CD4-positive, alpha-beta T cell (primary cell): ENCODE measurements around the gene CPLX3. TPM values are rescaled to one million over a fixed set of nuclear protein-coding genes. Genes with fewer than 3 reads are reported as not detected.

Source experiments
- ATAC-seq: fragments of 200-7000 bp; cut with Tn5 transposase; one replicate; pipeline ENCODE4 v1.10.0; 2022; ENCODE audit warnings: mild to moderate bottlenecking; ENCODE audit not compliant: poor library complexity
- CTCF ChIA-PET: fragments of 350-600 bp; sonication (Branson Sonifier 250); formaldehyde crosslinking; loops from one replicate; lab custom pipeline; 2021; ENCODE audit warnings: antibody characterized with exemption, inconsistent platforms; lab: Charles Lee
- POLR2A ChIA-PET: fragments of 350-600 bp; sonication (Branson Sonifier 250); formaldehyde crosslinking; loops from one replicate; lab custom pipeline; 2021; ENCODE audit warnings: antibody characterized with exemption, inconsistent platforms; lab: Charles Lee
- DNase-seq, 14 experiments: peaks; one replicate each; pipeline ENCODE4 v3.0.0-alpha.2; 2013 to 2020; ENCODE audit warnings: mixed read lengths in 2 of 14
- H3K27ac ChIP-seq, 2 donors: one replicate each; pipeline versions ENCODE4 v1.5.1 to v1.7.0; 2013; ENCODE audit warnings: low read length in 2 of 2, low read depth in 1 of 2, mild to moderate bottlenecking in 1 of 2
- H3K27me3 ChIP-seq, 2 experiments: 1 replicate in 1 of 2; 2 replicates in 1 of 2; pipeline versions ENCODE4 v1.6.1 to v1.7.0; 2013; ENCODE audit warnings: low read length in 2 of 2, control low read depth in 1 of 2, mild to moderate bottlenecking in 1 of 2, moderate library complexity in 1 of 2; ENCODE audit not compliant: insufficient read depth in 2 of 2, control insufficient read depth in 1 of 2
- H3K36me3 ChIP-seq: one replicate; pipeline ENCODE4 v1.6.1; 2013; ENCODE audit warnings: low read length, control low read depth; ENCODE audit not compliant: insufficient read depth
- H3K4me1 ChIP-seq: one replicate; pipeline ENCODE4 v1.6.1; 2013; ENCODE audit warnings: low read length, control low read depth; ENCODE audit not compliant: insufficient read depth
- H3K4me3 ChIP-seq: one replicate; pipeline ENCODE4 v1.5.1; 2013; ENCODE audit warnings: mild to moderate bottlenecking, low read length, moderate library complexity
- H3K9me3 ChIP-seq, 2 experiments: 1 replicate in 1 of 2; 2 replicates in 1 of 2; pipeline versions ENCODE4 v1.6.1 to v1.7.0; 2013; ENCODE audit warnings: low read length in 2 of 2, mild to moderate bottlenecking in 2 of 2, control low read depth in 1 of 2, moderate library complexity in 1 of 2; ENCODE audit not compliant: control insufficient read depth in 1 of 2, insufficient read depth in 1 of 2
- H3K27ac Mint-ChIP-seq: one replicate; pipeline ENCODE4 v1.8.0; 2020; ENCODE audit warnings: mixed read lengths
- H3K27me3 Mint-ChIP-seq: one replicate; pipeline ENCODE4 v1.8.0; 2021; ENCODE audit warnings: mixed read lengths
- H3K36me3 Mint-ChIP-seq: one replicate; pipeline ENCODE4 v1.8.0; 2021; ENCODE audit warnings: low read depth, mixed read lengths
- H3K4me1 Mint-ChIP-seq: one replicate; pipeline ENCODE4 v1.8.0; 2021; ENCODE audit warnings: low read depth, mixed read lengths
- H3K4me3 Mint-ChIP-seq: one replicate; pipeline ENCODE4 v1.8.0; 2020; ENCODE audit warnings: mild to moderate bottlenecking, mixed read lengths
- H3K9me3 Mint-ChIP-seq: one replicate; pipeline ENCODE4 v1.8.0; 2020; ENCODE audit warnings: mixed read lengths
- intact Hi-C, 2 experiments: fragments of 100-400 bp; cut with DNase I in 1 of 2; cut with micrococcal nuclease in 1 of 2; formaldehyde crosslinking; loops; one replicate each; pipeline versions ENCODE4 v1.15.1 to v1.9.0; 2023 to 2025; cut with DNase I, micrococcal nuclease
- total RNA-seq, 174 experiments: library from RNA in 2 of 174; stranded (reverse) in 2 of 174; gene quantifications; one replicate each; pipeline ENCODE4 v1.2.3 and lab custom pipeline; 2021 to 2026
- TF ChIP-seq, protein P1 (sequence below): fragments of 200-600 bp; IDR thresholded peaks from one replicate; pipeline ENCODE4 v1.8.0; 2022; ENCODE audit warnings: antibody characterized with exemption, mild to moderate bottlenecking

The CPLX3 gene
- total RNA-seq, 2 experiments from 2014 or later: 0.16 to 0.53 TPM

DNA sequence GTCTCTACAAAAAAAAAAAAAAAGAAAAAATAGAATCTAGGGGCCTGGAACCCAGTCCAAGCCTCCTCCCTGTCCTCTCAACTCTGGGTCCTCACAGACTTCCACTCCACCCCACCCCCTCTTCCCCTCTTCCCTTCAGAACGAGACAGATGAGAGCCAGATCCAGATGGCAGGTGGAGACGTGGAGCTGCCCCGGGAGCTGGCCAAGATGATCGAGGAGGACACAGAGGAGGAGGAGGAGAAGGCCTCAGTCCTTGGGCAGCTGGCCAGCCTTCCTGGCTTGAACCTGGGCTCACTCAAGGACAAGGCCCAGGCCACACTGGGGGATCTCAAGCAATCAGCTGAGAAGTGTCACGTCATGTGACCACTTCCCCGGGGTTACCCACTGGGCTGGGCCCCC lies 3.6 kb downstream of the CPLX3 start:
- ChIA-PET POLR2A (no interaction called here), CTCF (no interaction called here)
- Mint-ChIP-seq H3K27me3 (peaks cover 28% of the 10 kb centered on the region), H3K36me3 (no peaks in the 10 kb centered on the region), H3K9me3 (no peaks in the 10 kb centered on the region), H3K4me1 (no peaks in the 10 kb centered on the region), H3K4me3 (no peak overlapping the region), H3K27ac (no peak overlapping the region)
- no peak for ATAC-seq
- TF ChIP-seq, protein P1, sequence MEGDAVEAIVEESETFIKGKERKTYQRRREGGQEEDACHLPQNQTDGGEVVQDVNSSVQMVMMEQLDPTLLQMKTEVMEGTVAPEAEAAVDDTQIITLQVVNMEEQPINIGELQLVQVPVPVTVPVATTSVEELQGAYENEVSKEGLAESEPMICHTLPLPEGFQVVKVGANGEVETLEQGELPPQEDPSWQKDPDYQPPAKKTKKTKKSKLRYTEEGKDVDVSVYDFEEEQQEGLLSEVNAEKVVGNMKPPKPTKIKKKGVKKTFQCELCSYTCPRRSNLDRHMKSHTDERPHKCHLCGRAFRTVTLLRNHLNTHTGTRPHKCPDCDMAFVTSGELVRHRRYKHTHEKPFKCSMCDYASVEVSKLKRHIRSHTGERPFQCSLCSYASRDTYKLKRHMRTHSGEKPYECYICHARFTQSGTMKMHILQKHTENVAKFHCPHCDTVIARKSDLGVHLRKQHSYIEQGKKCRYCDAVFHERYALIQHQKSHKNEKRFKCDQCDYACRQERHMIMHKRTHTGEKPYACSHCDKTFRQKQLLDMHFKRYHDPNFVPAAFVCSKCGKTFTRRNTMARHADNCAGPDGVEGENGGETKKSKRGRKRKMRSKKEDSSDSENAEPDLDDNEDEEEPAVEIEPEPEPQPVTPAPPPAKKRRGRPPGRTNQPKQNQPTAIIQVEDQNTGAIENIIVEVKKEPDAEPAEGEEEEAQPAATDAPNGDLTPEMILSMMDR: no peak
- no peak for DNase-seq
- no peaks in the 10 kb centered on the region for H3K36me3 ChIP-seq
- intact Hi-C loops: loop anchor here in 1 of 2 experiments (10.0 kb wide), 1 partner anchor 195 kb away; no protein-coding TSS in a partner anchor
- H3K27ac ChIP-seq: no peak overlapping the region
- peaks cover 6% of the 10 kb centered on the region for H3K4me1 ChIP-seq
- H3K4me3 ChIP-seq: no peak overlapping the region
- peaks cover 20% of the 10 kb centered on the region in 2 experiments for H3K27me3 ChIP-seq
- peaks cover 0 to 8% of the 10 kb centered on the region in 2 experiments for H3K9me3 ChIP-seq

DNA sequence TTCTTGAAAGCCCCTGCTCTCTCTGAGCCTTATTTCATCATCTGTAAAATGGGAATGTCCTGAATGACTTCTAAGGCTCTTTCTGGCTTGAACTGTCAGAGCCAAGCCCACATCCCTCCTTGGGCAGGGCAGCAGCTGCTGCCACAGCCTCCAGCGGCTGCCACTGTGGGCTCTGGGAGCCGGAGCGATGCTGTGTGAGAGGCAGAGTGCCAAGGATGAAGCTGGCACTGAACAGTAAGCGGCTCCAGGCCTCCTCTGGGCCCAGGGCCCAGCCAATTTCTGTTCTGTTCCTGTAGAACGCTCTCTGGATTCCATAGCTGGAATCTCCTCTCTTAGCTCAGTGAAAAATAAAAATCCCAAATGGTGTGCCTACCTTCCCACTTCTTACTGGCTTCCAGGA lies 4.4 kb downstream of the CPLX3 start:
- Mint-ChIP-seq H3K36me3 (peaks cover 5% of the 10 kb centered on the region), H3K4me3 (no peak overlapping the region), H3K27ac (no peak overlapping the region), H3K27me3 (peaks cover 26% of the 10 kb centered on the region), H3K4me1 (no peaks in the 10 kb centered on the region), H3K9me3 (no peaks in the 10 kb centered on the region)
- peaks cover 0 to 8% of the 10 kb centered on the region in 2 experiments for H3K9me3 ChIP-seq
- intact Hi-C loops: loop anchor here in 1 of 2 experiments (10.0 kb wide), 1 partner anchor 196 kb away; no protein-coding TSS in a partner anchor
- CTCF ChIA-PET: no interaction called here
- POLR2A ChIA-PET: no interaction called here
- peaks cover 20% of the 10 kb centered on the region in 2 experiments for H3K27me3 ChIP-seq
- peaks cover 6% of the 10 kb centered on the region for H3K4me1 ChIP-seq
- no peak overlapping the region for H3K4me3 ChIP-seq
- ATAC-seq (no peak), DNase-seq (no peak)
- TF ChIP-seq, protein P1: no peak
- peaks cover 5% of the 10 kb centered on the region for H3K36me3 ChIP-seq
- H3K27ac ChIP-seq: no peak overlapping the region

DNA sequence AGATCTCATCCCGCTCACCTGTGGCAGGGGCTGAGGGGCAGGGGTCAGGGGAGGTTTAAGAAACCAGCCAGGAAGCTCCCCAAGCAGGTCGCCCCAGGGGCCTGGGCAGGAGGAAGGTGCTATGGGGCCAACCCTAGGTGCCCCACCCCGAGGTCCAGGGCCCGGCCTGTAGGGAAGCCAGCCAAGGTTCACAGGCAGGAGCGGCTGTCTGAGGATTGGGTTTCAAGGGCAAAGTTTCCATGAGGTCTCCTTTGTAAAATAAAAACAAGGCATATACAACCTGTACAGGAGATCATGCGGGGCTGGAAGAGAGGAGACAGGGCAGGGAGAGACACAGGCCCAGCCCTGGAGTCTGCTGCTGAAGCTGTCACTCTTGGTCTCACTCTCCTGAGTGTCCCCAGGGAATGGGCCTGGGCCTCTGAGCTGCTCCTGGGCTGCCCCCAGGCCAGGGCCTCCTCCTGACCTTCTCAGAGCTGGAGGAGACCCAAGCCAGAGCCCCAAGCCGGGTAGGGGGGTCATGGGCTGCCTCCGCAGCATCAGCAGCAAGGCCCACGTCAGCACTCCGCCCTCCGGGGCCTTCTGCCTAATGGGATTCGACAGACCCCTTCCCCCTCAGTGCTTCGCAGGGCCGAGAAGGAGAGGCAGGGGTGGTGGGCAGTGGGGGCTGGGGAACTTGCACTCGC lies 5.5 kb downstream of the CPLX3 start:
- Histone ChIP-seq H3K27me3 (peaks cover 15 to 18% of the 10 kb centered on the region in 2 experiments), H3K4me1 (no peaks in the 10 kb centered on the region), H3K4me3 (no peak overlapping the region), H3K9me3 (peaks cover 0 to 3% of the 10 kb centered on the region in 2 experiments), H3K27ac (no peak overlapping the region), H3K36me3 (peaks cover 15% of the 10 kb centered on the region)
- no peaks in the 10 kb centered on the region for H3K4me1 Mint-ChIP-seq
- H3K27me3 Mint-ChIP-seq: peaks cover 21% of the 10 kb centered on the region
- no peak for DNase-seq
- H3K36me3 Mint-ChIP-seq: peaks cover 12% of the 10 kb centered on the region
- TF ChIP-seq, protein P1: no peak
- CTCF ChIA-PET: no interaction called here
- POLR2A ChIA-PET: no interaction called here
- H3K9me3 Mint-ChIP-seq: no peaks in the 10 kb centered on the region
- intact Hi-C loops: loop anchor here in 1 of 2 experiments (10.0 kb wide), 1 partner anchor 197 kb away; no protein-coding TSS in a partner anchor
- H3K27ac Mint-ChIP-seq: no peak overlapping the region
- no peak for ATAC-seq
- H3K4me3 Mint-ChIP-seq: no peak overlapping the region
